HepG2 (cell line): ENCODE measurements around the gene DDI2. TPM values are rescaled to one million over a fixed set of nuclear protein-coding genes. Genes with fewer than 3 reads are reported as not detected.

Source experiments
- ATAC-seq: fragments of 200-7000 bp; cut with Tn5 transposase; 3 replicates; pipeline ENCODE4 v1.9.1; 2020; ENCODE audit warnings: mild to moderate bottlenecking, moderate library complexity
- BruUV-seq: library from RNA; stranded (reverse); fragments of 400-500 nt; replicated peaks from 2 replicates; lab custom pipeline; 2021; lab: Mats Ljungman, UMichigan
- CTCF ChIA-PET: fragments of 300-600 bp; formaldehyde crosslinking; extraction: SDS; loops from one replicate; lab custom pipeline; 2021; ENCODE audit warnings: low total read pairs, inconsistent platforms, low intra/inter-chr PET ratio; lab: Yijun Ruan, JAX
- POLR2A ChIA-PET: fragments of 350-600 bp; sonication (Branson Sonifier 250); formaldehyde crosslinking; loops from one replicate; lab custom pipeline; 2020; ENCODE audit warnings: antibody characterized with exemption, inconsistent platforms; lab: Yijun Ruan, JAX
- DNase-seq: peaks from one replicate; pipeline ENCODE4 v3.0.0-alpha.2; 2015; ENCODE audit warnings: low spot score
- FAIRE-seq: peaks from 3 replicates; lab custom pipeline; 2011; peaks lifted over from hg19 to GRCh38; lab: Jason Lieb, UNC
- H2AFZ ChIP-seq: one replicate; pipeline ENCODE4 v1.6.1; 2011; ENCODE audit warnings: low read length, inconsistent platforms
- H3K27ac ChIP-seq: fragments of 300-600 bp; 3 replicates; pipeline ENCODE4 v1.8.0; 2011; ENCODE audit warnings: mixed run types, mild to moderate bottlenecking, mixed read lengths, low read length, inconsistent platforms; ENCODE audit not compliant: insufficient read depth; ENCODE audit errors: extremely low read length
- H3K27me3 ChIP-seq, 2 experiments: fragments of 200-600 bp in 1 of 2; 2 replicates in 1 of 2; 3 replicates in 1 of 2; pipeline versions ENCODE4 v1.6.0 to v1.8.0; 2011; ENCODE audit warnings: low read length in 2 of 2, mild to moderate bottlenecking in 2 of 2, moderate library complexity in 2 of 2, inconsistent platforms in 1 of 2; ENCODE audit not compliant: insufficient read depth in 2 of 2, control insufficient read depth in 1 of 2
- H3K36me3 ChIP-seq, 2 experiments: fragments of 200-600 bp in 1 of 2; replicated peaks in 1 of 2; 2 replicates in 1 of 2; 3 replicates in 1 of 2; pipeline versions ENCODE4 v1.5.1 to v1.8.0; 2011; ENCODE audit warnings: low read length in 2 of 2, inconsistent platforms in 1 of 2; ENCODE audit not compliant: insufficient read depth in 2 of 2, control insufficient read depth in 1 of 2
- H3K4me1 ChIP-seq: 2 replicates; pipeline ENCODE4 v1.5.1; 2012; ENCODE audit warnings: low read length, inconsistent platforms; ENCODE audit not compliant: insufficient read depth
- H3K4me2 ChIP-seq: 2 replicates; pipeline ENCODE4 v1.6.0; 2011; ENCODE audit warnings: low read depth, low read length, inconsistent platforms
- H3K4me3 ChIP-seq, 3 experiments: fragments of 200-600 bp in 1 of 3; sonication (generic), shearing (Covaris generic) in 1 of 3; replicated peaks in 1 of 3; 2 replicates each; pipeline ENCODE4 v1.5.1; 2011 to 2016; ENCODE audit warnings: low read length in 3 of 3, inconsistent platforms in 2 of 3, low read depth in 2 of 3, mild to moderate bottlenecking in 2 of 3, control low read depth in 1 of 3, mixed read lengths in 1 of 3; ENCODE audit not compliant: insufficient read depth in 1 of 3
- H3K79me2 ChIP-seq: one replicate; pipeline ENCODE4 v1.6.1; 2011; ENCODE audit warnings: low read length, inconsistent platforms; ENCODE audit not compliant: insufficient read depth
- H3K9ac ChIP-seq: 2 replicates; pipeline ENCODE4 v1.6.0; 2011; ENCODE audit warnings: mild to moderate bottlenecking, low read depth, low read length, inconsistent platforms; ENCODE audit not compliant: insufficient read depth
- H3K9me3 ChIP-seq: 2 replicates; pipeline ENCODE4 v1.5.1; 2012; ENCODE audit warnings: mild to moderate bottlenecking, low read length
- H4K20me1 ChIP-seq: 2 replicates; pipeline ENCODE4 v1.6.0; 2011; ENCODE audit warnings: inconsistent platforms, mild to moderate bottlenecking, low read length, moderate library complexity; ENCODE audit not compliant: insufficient read depth
- ARID3A ChIP-seq: IDR thresholded peaks from 2 replicates; pipeline ENCODE4 v1.6.1; 2012; ENCODE audit warnings: low read depth, low read length, improper control_type of control experiment
- BHLHE40 ChIP-seq: IDR thresholded peaks from 2 replicates; pipeline ENCODE4 v1.6.1; 2011; ENCODE audit warnings: low read length, improper control_type of control experiment
- BORCS8-MEF2B ChIP-seq: sonication (generic); formaldehyde crosslinking; IDR thresholded peaks from 2 replicates; pipeline ENCODE4 v1.8.0; 2022; ENCODE audit warnings: mild to moderate bottlenecking, missing genetic modification reagents
- HOXD1 ChIP-seq: sonication (generic); formaldehyde crosslinking; IDR thresholded peaks from 2 replicates; pipeline ENCODE4 v1.5.0; 2020; ENCODE audit warnings: missing genetic modification reagents
- KDM2A ChIP-seq: sonication (generic); formaldehyde crosslinking; IDR thresholded peaks from 2 replicates; pipeline ENCODE4 v1.4.0; 2020; ENCODE audit warnings: low read depth, missing genetic modification reagents, borderline replicate concordance
- MAFF ChIP-seq: IDR thresholded peaks from 2 replicates; pipeline ENCODE4 v1.6.1; 2011; ENCODE audit warnings: low read depth, low read length, improper control_type of control experiment
- MAFK ChIP-seq, 2 experiments: IDR thresholded peaks in 1 of 2; conservative IDR thresholded peaks in 1 of 2; 2 replicates each; pipeline ENCODE4 v1.6.1; 2011; ENCODE audit warnings: improper control_type of control experiment in 2 of 2, low read length in 2 of 2
- NFE2L1 ChIP-seq: sonication (generic); formaldehyde crosslinking; IDR thresholded peaks from 2 replicates; pipeline ENCODE4 v1.4.0; 2020; ENCODE audit warnings: missing genetic modification reagents, mild to moderate bottlenecking, borderline replicate concordance
- PAWR ChIP-seq: sonication (generic); formaldehyde crosslinking; IDR thresholded peaks from 2 replicates; pipeline ENCODE4 v1.4.0; 2020; ENCODE audit warnings: missing genetic modification reagents, mild to moderate bottlenecking, borderline replicate concordance
- RFX1 ChIP-seq: fragments of 450-650 bp; IDR thresholded peaks from 2 replicates; pipeline ENCODE4 v1.6.1; 2017
- SOX6 ChIP-seq, 2 experiments: fragments of 450-650 bp in 1 of 2; sonication (generic) in 1 of 2; formaldehyde crosslinking in 1 of 2; IDR thresholded peaks; 2 replicates each; pipeline versions ENCODE4 v1.4.0 to v1.6.1; 2017 to 2020; ENCODE audit warnings: antibody characterized with exemption in 1 of 2, mild to moderate bottlenecking in 1 of 2, missing genetic modification reagents in 1 of 2
- TBX2 ChIP-seq: sonication (generic); formaldehyde crosslinking; IDR thresholded peaks from 2 replicates; pipeline ENCODE4 v1.5.0; 2020; ENCODE audit warnings: missing genetic modification reagents, mild to moderate bottlenecking, borderline replicate concordance
- ZNF20 ChIP-seq: sonication (generic); formaldehyde crosslinking; IDR thresholded peaks from 2 replicates; pipeline ENCODE4 v1.4.0; 2020; ENCODE audit warnings: mild to moderate bottlenecking, moderate library complexity, missing genetic modification reagents
- ZNF33A ChIP-seq: sonication (generic); formaldehyde crosslinking; IDR thresholded peaks from 2 replicates; pipeline ENCODE4 v1.5.1; 2020; ENCODE audit warnings: missing genetic modification reagents, mild to moderate bottlenecking, moderate library complexity, borderline replicate concordance
- ZNF34 ChIP-seq: sonication (generic); formaldehyde crosslinking; IDR thresholded peaks from 2 replicates; pipeline ENCODE4 v1.4.0; 2020; ENCODE audit warnings: mild to moderate bottlenecking, missing genetic modification reagents, borderline replicate concordance
- ZNF350 ChIP-seq: sonication (generic); formaldehyde crosslinking; IDR thresholded peaks from 2 replicates; pipeline ENCODE4 v1.4.0; 2020; ENCODE audit warnings: mild to moderate bottlenecking, low read depth, missing genetic modification reagents, borderline replicate concordance
- ZNF431 ChIP-seq: sonication (generic); formaldehyde crosslinking; IDR thresholded peaks from 2 replicates; pipeline ENCODE4 v1.9.0; 2022; ENCODE audit warnings: missing genetic modification reagents, low read depth, mild to moderate bottlenecking, borderline replicate concordance
- ZNF747 ChIP-seq: sonication (generic); formaldehyde crosslinking; IDR thresholded peaks from 2 replicates; pipeline ENCODE4 v1.8.1; 2023; ENCODE audit warnings: missing genetic modification reagents, mild to moderate bottlenecking, borderline replicate concordance
- ZNF850 ChIP-seq: sonication (generic); formaldehyde crosslinking; conservative IDR thresholded peaks from 2 replicates; pipeline ENCODE4 v1.9.0; 2021; ENCODE audit warnings: mild to moderate bottlenecking, missing genetic modification reagents
- ZSCAN21 ChIP-seq: sonication (generic); formaldehyde crosslinking; IDR thresholded peaks from 2 replicates; pipeline ENCODE4 v1.8.0; 2022; ENCODE audit warnings: mild to moderate bottlenecking, missing genetic modification reagents, moderate library complexity, borderline replicate concordance
- WGBS: methylation state at CpG from one replicate; pipeline ENCODE4 v1.1.6; 2017; ENCODE audit warnings: low lambda C conversion rate; 5-methylcytosine and 5-hydroxymethylcytosine counted together
- in situ Hi-C: cut with HindIII; loops from 2 replicates; pipeline ENCODE4 v1.10.0; 2017; ENCODE audit warnings: low pct_unique_long_range_greater_than_20kb; ENCODE audit not compliant: extremely low pct_ligation_motif_present
- intact Hi-C: fragments of 100-400 bp; cut with micrococcal nuclease; formaldehyde crosslinking; loops from one replicate; pipeline ENCODE4 v1.10.0; 2022; ENCODE audit not compliant: unreplicated experiment
- polyA plus RNA-seq, 8 experiments: library from polyadenylated mRNA; depleted of rRNA in 3 of 8; stranded (reverse) in 7 of 8; unstranded in 1 of 8; fragments of >200 nt; fragmentation: Illumina TruSeq in 4 of 8; extraction: Trizol in 4 of 8; gene quantifications; 2 replicates each; pipeline versions ENCODE4 v1.2.1 to v1.2.3, GENCODE V29; 2011 to 2016; ENCODE audit warnings: low read depth in 4 of 8, missing spikeins in 1 of 8, mixed read lengths in 1 of 8; ENCODE audit not compliant: insufficient read depth in 1 of 8
- total RNA-seq, 5 experiments: library from RNA; depleted of rRNA; stranded (reverse); fragments of >200 nt; fragmentation: Illumina TruSeq; extraction: Trizol; gene quantifications; 2 replicates each; pipeline ENCODE4 v1.2.3, GENCODE V29; 2016; ENCODE audit warnings: low read depth in 1 of 5

The DDI2 gene
- total and polyA plus RNA-seq, 2 of the 13 experiments (the other 11 are each of a cell fraction or from before 2014, with no cell fraction given): 8.5 to 25.7 TPM

- CTCF ChIA-PET: no interaction called here
- no peak overlapping the region for H3K27ac ChIP-seq
- H3K4me2 ChIP-seq: no peak overlapping the region
- intact Hi-C loops: no loop called here
- peaks cover 4 to 21% of the 10 kb centered on the region in 2 experiments; a peak in 3 of 5 replicates for H3K36me3 ChIP-seq
- H3K4me3 ChIP-seq: no peak overlapping the region
- H3K9me3 ChIP-seq: no peaks in the 10 kb centered on the region
- no peak for ATAC-seq
- H3K9ac ChIP-seq: no peak overlapping the region
- 98% methylated on average over 11 of the region's 11 CpGs for WGBS
- in situ Hi-C loops: no loop called here
- no peak overlapping the region for H2AFZ ChIP-seq
- DNase-seq: no peak
- no peaks in the 10 kb centered on the region for H3K4me1 ChIP-seq
- POLR2A ChIA-PET: no interaction called here
- TF ChIP-seq MAFF: peak; percentile 48; the same call in 1 of the 2 replicates
- no peak for TF ChIP-seq ZSCAN21
- TF ChIP-seq RFX1: no peak
- no peak for TF ChIP-seq TBX2 (CRISPR knock-in tag)
- TF ChIP-seq PAWR (CRISPR knock-in tag): no peak
- TF ChIP-seq ZNF850: no peak
- no peak for TF ChIP-seq ZNF350 (CRISPR knock-in tag)
- TF ChIP-seq BORCS8-MEF2B: no peak
- TF ChIP-seq MAFK (conservative IDR thresholded peaks at IDR 0.05 in 1 of 2, IDR thresholded peaks at IDR 0.05 in 1 of 2; ENCODE audit: low read length in 2 of 2): peak; percentile 56 to 70; a peak in 3 of 4 replicates
- H3K27me3 ChIP-seq: no peaks in the 10 kb centered on the region
- 0 out of 2 replicates have a peak, but pooled peaks cover 4% of the 10 kb centered on the region for H4K20me1 ChIP-seq
- H3K79me2 ChIP-seq: peaks cover 7% of the 10 kb centered on the region
- BruUV-seq: no TSS peak
- no peak for FAIRE-seq
Measured at GRCh38 chr1:15705184-15705566, 87.9 kb downstream of the DDI2 start.

- ChIA-PET CTCF (no interaction called here), POLR2A (no interaction called here)
- BruUV-seq: no TSS peak
- Histone ChIP-seq H3K36me3 (peaks cover 4 to 21% of the 10 kb centered on the region in 2 experiments; a peak in 3 of 5 replicates), H3K4me1 (no peaks in the 10 kb centered on the region), H2AFZ (no peak overlapping the region), H3K27me3 (no peaks in the 10 kb centered on the region), H3K79me2 (peaks cover 7% of the 10 kb centered on the region), H3K27ac (no peak overlapping the region), H4K20me1 (0 out of 2 replicates have a peak, but pooled peaks cover 4% of the 10 kb centered on the region), H3K4me2 (no peak overlapping the region), H3K9me3 (no peaks in the 10 kb centered on the region), H3K9ac (no peak overlapping the region), H3K4me3 (no peak overlapping the region)
- DNase-seq (no peak), FAIRE-seq (no peak), ATAC-seq (no peak)
- intact Hi-C loops (no loop called here), in situ Hi-C loops (no loop called here)
- WGBS: 89% methylated on average over 7 of the region's 7 CpGs
- no peak for TF ChIP-seq NFE2L1 (CRISPR knock-in tag)
- TF ChIP-seq ZNF33A: no peak
- TF ChIP-seq ZNF20: no peak
- no peak for TF ChIP-seq KDM2A (CRISPR knock-in tag)
- TF ChIP-seq ZNF34 (CRISPR knock-in tag): no peak
- TF ChIP-seq BHLHE40: no peak
- TF ChIP-seq ARID3A: no peak
- no peak for TF ChIP-seq ZNF747 (CRISPR knock-in tag)
- no peak for TF ChIP-seq ZNF431 (CRISPR knock-in tag)
- TF ChIP-seq HOXD1: no peak
- no peak for TF ChIP-seq SOX6 (IDR thresholded peaks at IDR 0.05)
- TF ChIP-seq SOX6 (CRISPR knock-in tag; IDR thresholded peaks at IDR 0.05): no peak
Measured at GRCh38 chr1:15706751-15707150, 89.5 kb downstream of the DDI2 start.
